Astrocyte (in vitro differentiated cells and primary cell): ENCODE measurements around the gene CLTCL1. TPM values are rescaled to one million over a fixed set of nuclear protein-coding genes. Genes with fewer than 3 reads are reported as not detected.
A peak's percentile ranks its signal among the peaks of the same experiment; 100 is the strongest.

Experiments used
- DNase-seq: peaks from one replicate; pipeline ENCODE4 v3.0.0-alpha.2; 2010; ENCODE audit warnings: low read depth
- FAIRE-seq: peaks from 2 replicates; lab custom pipeline; 2011; peaks lifted over from hg19 to GRCh38; lab: Jason Lieb, UNC
- H2AFZ ChIP-seq: 2 replicates; pipeline ENCODE4 v1.6.0; 2012; ENCODE audit warnings: low read depth, low read length, inconsistent platforms
- H3K27ac ChIP-seq: 2 replicates; pipeline ENCODE4 v1.5.1; 2011; ENCODE audit warnings: low read depth, low read length, inconsistent platforms
- H3K27me3 ChIP-seq: 2 replicates; pipeline ENCODE4 v1.6.0; 2011; ENCODE audit warnings: low read length, inconsistent platforms; ENCODE audit not compliant: insufficient read depth
- H3K36me3 ChIP-seq: 2 replicates; pipeline ENCODE4 v1.5.1; 2011; ENCODE audit warnings: low read length, inconsistent platforms; ENCODE audit not compliant: insufficient read depth
- H3K4me1 ChIP-seq: 2 replicates; pipeline ENCODE4 v1.5.1; 2011; ENCODE audit warnings: low read length, inconsistent platforms; ENCODE audit not compliant: insufficient read depth
- H3K4me2 ChIP-seq: 2 replicates; pipeline ENCODE4 v1.6.0; 2012; ENCODE audit warnings: low read length, inconsistent platforms
- H3K4me3 ChIP-seq: 2 replicates; pipeline ENCODE4 v1.5.1; 2011; ENCODE audit warnings: low read depth, mild to moderate bottlenecking, low read length, inconsistent platforms; ENCODE audit not compliant: insufficient read depth
- H3K79me2 ChIP-seq: 2 replicates; pipeline ENCODE4 v1.6.0; 2012; ENCODE audit warnings: mild to moderate bottlenecking, low read length, inconsistent platforms; ENCODE audit not compliant: insufficient read depth
- H3K9ac ChIP-seq: 2 replicates; pipeline ENCODE4 v1.6.0; 2012; ENCODE audit warnings: mild to moderate bottlenecking, low read length, inconsistent platforms
- H3K9me3 ChIP-seq: 2 replicates; pipeline ENCODE4 v1.5.1; 2012; ENCODE audit warnings: low read depth, mild to moderate bottlenecking, low read length, inconsistent platforms; ENCODE audit not compliant: insufficient read depth
- H4K20me1 ChIP-seq: 2 replicates; pipeline ENCODE4 v1.6.0; 2012; ENCODE audit warnings: low read length, inconsistent platforms; ENCODE audit not compliant: insufficient read depth
- H3K27ac Mint-ChIP-seq: one replicate; pipeline ENCODE4 v1.8.0; 2021; ENCODE audit warnings: mild to moderate bottlenecking, mixed read lengths; ENCODE audit not compliant: unreplicated experiment
- H3K27me3 Mint-ChIP-seq: one replicate; pipeline ENCODE4 v1.8.0; 2021; ENCODE audit warnings: low read depth, mixed read lengths; ENCODE audit not compliant: unreplicated experiment
- H3K36me3 Mint-ChIP-seq: one replicate; pipeline ENCODE4 v1.8.0; 2021; ENCODE audit warnings: low read depth, mixed read lengths; ENCODE audit not compliant: unreplicated experiment
- H3K4me1 Mint-ChIP-seq: one replicate; pipeline ENCODE4 v1.8.0; 2021; ENCODE audit warnings: low read depth, mixed read lengths; ENCODE audit not compliant: unreplicated experiment
- H3K4me3 Mint-ChIP-seq: one replicate; pipeline ENCODE4 v1.8.0; 2021; ENCODE audit warnings: mild to moderate bottlenecking, moderate library complexity, mixed read lengths; ENCODE audit not compliant: unreplicated experiment
- H3K9me3 Mint-ChIP-seq: one replicate; pipeline ENCODE4 v1.8.0; 2021; ENCODE audit warnings: mild to moderate bottlenecking, mixed read lengths; ENCODE audit not compliant: unreplicated experiment
- EZH2 ChIP-seq: IDR thresholded peaks from 2 replicates; pipeline ENCODE4 v1.6.1; 2012; ENCODE audit warnings: mild to moderate bottlenecking, low read length, inconsistent platforms; ENCODE audit not compliant: insufficient read depth
- total RNA-seq: library from RNA; stranded (reverse); gene quantifications from 2 replicates; pipeline ENCODE4 v1.2.1, GENCODE V29; 2021
- TF ChIP-seq, protein P1 (sequence below): IDR thresholded peaks from 2 replicates; pipeline ENCODE4 v1.5.1; 2011; ENCODE audit warnings: low read depth, mild to moderate bottlenecking, inconsistent platforms, low read length, moderate library complexity; ENCODE audit not compliant: insufficient read depth

The CLTCL1 gene
- total RNA-seq, 1 donor from 2014 or later: 54.4 TPM

DNA sequence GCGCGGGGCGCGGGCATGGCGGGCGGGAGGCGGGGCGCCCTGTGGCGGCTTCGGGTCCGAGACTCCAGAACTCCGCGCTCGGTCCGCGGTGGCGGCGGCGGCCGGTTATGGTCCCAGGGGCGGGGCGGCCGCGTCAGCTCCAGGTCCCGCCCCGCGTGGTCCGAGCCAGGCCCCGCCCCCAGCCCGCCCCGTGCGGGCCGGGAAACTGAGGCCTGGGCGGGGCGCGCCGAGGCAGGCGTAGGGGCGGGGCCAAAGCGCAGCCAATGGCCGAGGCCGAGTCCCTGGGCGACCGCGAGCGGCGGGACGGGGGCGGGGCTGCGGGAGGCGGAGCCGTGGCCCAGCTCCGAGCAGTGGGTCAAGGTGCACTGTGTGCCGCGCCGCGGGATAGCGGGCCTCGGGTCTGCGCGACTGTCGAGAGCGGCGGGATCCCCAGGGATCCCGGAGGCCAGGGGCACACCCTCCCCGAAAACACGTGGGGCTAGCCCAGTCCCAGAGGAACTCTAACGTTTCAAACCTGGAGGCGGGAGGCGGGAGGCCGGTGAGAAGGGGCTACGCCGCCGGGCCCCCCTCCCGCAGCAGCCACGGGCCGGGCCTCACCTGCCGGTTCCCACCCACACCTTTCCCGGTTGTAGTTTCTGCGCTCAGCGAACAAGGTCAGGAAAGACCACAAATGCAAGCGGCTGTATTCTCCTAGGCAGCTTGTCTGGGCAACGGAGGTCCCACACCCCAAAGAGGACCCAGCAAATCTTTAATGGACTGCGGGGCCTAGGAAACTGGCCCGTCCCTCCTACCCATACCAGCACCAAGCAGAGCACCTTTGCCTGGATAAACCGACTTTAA is 112.6 kb downstream of the CLTCL1 start, which contains the start of gene SLC25A1:
Gene SLC25A1, minus strand, starts transcription at position 80 of the 840 bp plus-strand sequence. Its CDS starts 63 bp downstream, at position 17.
- Histone ChIP-seq H3K27ac (peak within 1 kb of the TSS; percentile 66), H3K36me3 (no peaks in the 10 kb centered on the region), H3K9ac (peak within 1 kb of the TSS; percentile 82), H4K20me1 (peaks cover 37% of the 10 kb centered on the region), H3K4me1 (peaks cover 29% of the 10 kb centered on the region), H3K79me2 (peaks cover 43% of the 10 kb centered on the region), H3K4me2 (peak within 1 kb of the TSS; percentile 85), H3K4me3 (peak within 1 kb of the TSS; percentile 71), H3K27me3 (no peaks in the 10 kb centered on the region), H3K9me3 (no peaks in the 10 kb centered on the region), H2AFZ (peak within 1 kb of the TSS; percentile 76)
- Mint-ChIP-seq H3K4me3 (peak within 1 kb of the TSS; percentile 81), H3K27ac (peak within 1 kb of the TSS; percentile 53), H3K4me1 (peaks cover 17% of the 10 kb centered on the region), H3K36me3 (peaks cover 9% of the 10 kb centered on the region), H3K27me3 (no peaks in the 10 kb centered on the region), H3K9me3 (no peaks in the 10 kb centered on the region)
- peak; percentile 57 for DNase-seq
- TF ChIP-seq EZH2: no peak
- TF ChIP-seq, protein P1, sequence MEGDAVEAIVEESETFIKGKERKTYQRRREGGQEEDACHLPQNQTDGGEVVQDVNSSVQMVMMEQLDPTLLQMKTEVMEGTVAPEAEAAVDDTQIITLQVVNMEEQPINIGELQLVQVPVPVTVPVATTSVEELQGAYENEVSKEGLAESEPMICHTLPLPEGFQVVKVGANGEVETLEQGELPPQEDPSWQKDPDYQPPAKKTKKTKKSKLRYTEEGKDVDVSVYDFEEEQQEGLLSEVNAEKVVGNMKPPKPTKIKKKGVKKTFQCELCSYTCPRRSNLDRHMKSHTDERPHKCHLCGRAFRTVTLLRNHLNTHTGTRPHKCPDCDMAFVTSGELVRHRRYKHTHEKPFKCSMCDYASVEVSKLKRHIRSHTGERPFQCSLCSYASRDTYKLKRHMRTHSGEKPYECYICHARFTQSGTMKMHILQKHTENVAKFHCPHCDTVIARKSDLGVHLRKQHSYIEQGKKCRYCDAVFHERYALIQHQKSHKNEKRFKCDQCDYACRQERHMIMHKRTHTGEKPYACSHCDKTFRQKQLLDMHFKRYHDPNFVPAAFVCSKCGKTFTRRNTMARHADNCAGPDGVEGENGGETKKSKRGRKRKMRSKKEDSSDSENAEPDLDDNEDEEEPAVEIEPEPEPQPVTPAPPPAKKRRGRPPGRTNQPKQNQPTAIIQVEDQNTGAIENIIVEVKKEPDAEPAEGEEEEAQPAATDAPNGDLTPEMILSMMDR: no peak
- no peak for FAIRE-seq

DNA sequence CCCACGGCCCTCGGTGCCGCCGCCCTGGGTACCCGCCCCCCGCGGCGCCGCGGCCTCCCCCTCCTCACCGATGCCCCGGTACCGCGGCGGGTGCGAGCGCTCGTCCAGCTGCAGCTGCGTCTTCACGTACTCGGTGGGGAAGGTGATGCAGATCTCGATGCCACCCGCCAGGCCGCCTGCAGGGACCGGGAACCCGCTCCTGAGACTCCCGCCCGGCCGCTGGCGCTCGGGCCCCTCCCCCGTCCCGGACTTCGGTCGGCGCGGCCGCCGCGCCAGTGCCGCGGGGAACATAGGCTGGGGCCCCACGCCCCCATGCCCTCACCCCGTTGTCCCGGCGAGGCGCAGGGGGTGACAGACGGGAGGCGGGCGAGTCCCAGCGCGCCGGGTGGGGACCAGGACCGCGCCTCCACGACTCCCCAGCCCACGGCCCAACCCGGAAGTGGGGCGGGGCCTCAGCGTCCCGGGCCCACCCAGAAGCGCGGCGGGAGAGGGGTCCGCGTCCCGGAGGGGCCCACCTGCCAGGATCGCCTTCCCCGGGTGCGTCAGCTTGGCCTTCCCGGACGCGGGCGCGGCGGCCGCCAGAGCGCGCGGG is 113.4 kb downstream of the CLTCL1 start:
- peaks cover 32% of the 10 kb centered on the region for H3K4me1 ChIP-seq
- H3K4me2 ChIP-seq: peak overlapping the region; percentile 85
- H3K9me3 Mint-ChIP-seq: no peaks in the 10 kb centered on the region
- peak overlapping the region; percentile 82 for H3K9ac ChIP-seq
- peak overlapping the region; percentile 64 for H3K4me3 Mint-ChIP-seq
- H3K4me1 Mint-ChIP-seq: peaks cover 20% of the 10 kb centered on the region
- H3K9me3 ChIP-seq: no peaks in the 10 kb centered on the region
- H3K27ac Mint-ChIP-seq: no peak overlapping the region
- peaks cover 43% of the 10 kb centered on the region for H4K20me1 ChIP-seq
- no peaks in the 10 kb centered on the region for H3K36me3 ChIP-seq
- peaks cover 50% of the 10 kb centered on the region for H3K79me2 ChIP-seq
- DNase-seq: no peak
- peak overlapping the region; percentile 66 for H3K27ac ChIP-seq
- no peaks in the 10 kb centered on the region for H3K27me3 ChIP-seq
- peak overlapping the region; percentile 73 for H2AFZ ChIP-seq
- H3K4me3 ChIP-seq: peak overlapping the region; percentile 71
- H3K27me3 Mint-ChIP-seq: no peaks in the 10 kb centered on the region
- FAIRE-seq: no peak
- peaks cover 9% of the 10 kb centered on the region for H3K36me3 Mint-ChIP-seq
- TF ChIP-seq, protein P1: no peak
- TF ChIP-seq EZH2: no peak
